H1 (cell line): ENCODE data around the gene TBCD. TPM values are rescaled to one million over a fixed set of nuclear protein-coding genes. Genes with fewer than 3 reads are reported as not detected.

ENCODE experiments used
- CTCF ChIA-PET: fragments of 300-600 bp; sonication (Branson Sonifier 250); formaldehyde crosslinking; loops from one replicate; lab custom pipeline; 2021; ENCODE audit not compliant: partially characterized antibody; lab: Charles Lee
- POLR2A ChIA-PET: fragments of 300-600 bp; sonication (Branson Sonifier 250); formaldehyde crosslinking; loops from one replicate; lab custom pipeline; 2021; ENCODE audit warnings: inconsistent platforms; ENCODE audit not compliant: partially characterized antibody; lab: Charles Lee
- DNase-seq, 2 experiments: peaks; one replicate each; pipeline versions ENCODE4 v3.0.0 to v3.0.0-alpha.2; 2010 to 2022; ENCODE audit warnings: low spot score in 2 of 2, low read depth in 1 of 2, mixed read lengths in 1 of 2
- FAIRE-seq: peaks from 2 replicates; lab custom pipeline; 2011; peaks lifted over from hg19 to GRCh38; lab: Jason Lieb, UNC
- H2AFZ ChIP-seq: 2 replicates; pipeline ENCODE4 v1.8.1; 2012; ENCODE audit warnings: low read length, inconsistent platforms
- H2AK5ac ChIP-seq: 2 replicates; pipeline ENCODE4 v1.6.1; 2013; ENCODE audit warnings: low read depth, low read length
- H2BK120ac ChIP-seq: replicated peaks from 2 replicates; pipeline ENCODE3; 2013; ENCODE audit warnings: low read depth, low read length, inconsistent platforms
- H2BK12ac ChIP-seq: 2 replicates; pipeline ENCODE4 v1.6.1; 2013; ENCODE audit warnings: low read depth, low read length
- H2BK15ac ChIP-seq: 2 replicates; pipeline ENCODE4 v1.6.1; 2013; ENCODE audit warnings: low read length
- H2BK20ac ChIP-seq: 2 replicates; pipeline ENCODE4 v1.6.1; 2013; ENCODE audit warnings: low read length
- H2BK5ac ChIP-seq: 2 replicates; pipeline ENCODE4 v1.6.1; 2013; ENCODE audit warnings: low read depth, low read length
- H3K14ac ChIP-seq: 2 replicates; pipeline ENCODE4 v1.6.1; 2013; ENCODE audit warnings: inconsistent platforms; ENCODE audit not compliant: insufficient read length
- H3K18ac ChIP-seq: 2 replicates; pipeline ENCODE4 v1.6.1; 2013; ENCODE audit warnings: low read length; ENCODE audit errors: extremely low read depth
- H3K23ac ChIP-seq: 2 replicates; pipeline ENCODE4 v1.6.1; 2013; ENCODE audit warnings: inconsistent platforms; ENCODE audit not compliant: insufficient read length
- H3K23me2 ChIP-seq: 2 replicates; pipeline ENCODE4 v1.6.1; 2013; ENCODE audit warnings: low read depth, low read length
- H3K27ac ChIP-seq: 2 replicates; pipeline ENCODE4 v1.6.1; 2011; ENCODE audit warnings: low read depth, low read length, inconsistent platforms
- H3K27me3 ChIP-seq, 4 experiments: replicated peaks in 1 of 4; 1 replicate in 1 of 4; 2 replicates in 3 of 4; pipeline versions ENCODE4 v1.6.1 to v1.8.1; 2011 to 2013; ENCODE audit warnings: low read length in 3 of 4, mild to moderate bottlenecking in 3 of 4, inconsistent platforms in 2 of 4, mixed read lengths in 2 of 4, moderate library complexity in 1 of 4; ENCODE audit not compliant: control insufficient read depth in 3 of 4, insufficient read depth in 3 of 4; ENCODE audit errors: extremely low read depth in 1 of 4
- H3K36me3 ChIP-seq, 4 experiments: 2 replicates each; pipeline versions ENCODE4 v1.6.1 to v1.8.1; 2011 to 2013; ENCODE audit warnings: mild to moderate bottlenecking in 4 of 4, low read length in 3 of 4, moderate library complexity in 2 of 4, control low read depth in 1 of 4, inconsistent platforms in 1 of 4; ENCODE audit not compliant: insufficient read depth in 4 of 4, control insufficient read depth in 2 of 4
- H3K4ac ChIP-seq: replicated peaks from 2 replicates; pipeline ENCODE3; 2013; ENCODE audit warnings: low read length, low read depth, mixed read lengths, inconsistent platforms; ENCODE audit not compliant: insufficient read length
- H3K4me1 ChIP-seq, 4 experiments: replicated peaks in 1 of 4; 1 replicate in 1 of 4; 2 replicates in 3 of 4; pipeline versions ENCODE4 v1.6.1 to v1.8.1; 2011 to 2013; ENCODE audit warnings: low read length in 3 of 4, inconsistent platforms in 2 of 4, mixed read lengths in 1 of 4; ENCODE audit not compliant: insufficient read depth in 4 of 4, control insufficient read depth in 3 of 4
- H3K4me2 ChIP-seq, 2 experiments: 2 replicates each; pipeline versions ENCODE4 v1.6.1 to v1.8.1; 2011 to 2013; ENCODE audit warnings: low read depth in 2 of 2, low read length in 2 of 2, control low read depth in 1 of 2, inconsistent platforms in 1 of 2, mild to moderate bottlenecking in 1 of 2; ENCODE audit not compliant: insufficient read depth in 1 of 2
- H3K4me3 ChIP-seq, 4 experiments: fragments of 200-600, 300-600 bp in 1 of 4; sonication (generic), shearing (Covaris generic), sonication (Bioruptor Twin) in 1 of 4; 2 replicates each; pipeline versions ENCODE4 v1.5.1 to v1.8.1; 2011 to 2016; ENCODE audit warnings: low read length in 4 of 4, low read depth in 3 of 4, control low read depth in 2 of 4, inconsistent platforms in 2 of 4, mild to moderate bottlenecking in 2 of 4, mixed read lengths in 1 of 4, moderate library complexity in 1 of 4; ENCODE audit not compliant: insufficient read depth in 2 of 4; ENCODE audit errors: extremely low read depth in 1 of 4
- H3K56ac ChIP-seq: replicated peaks from 2 replicates; pipeline ENCODE3; 2013; ENCODE audit warnings: low read depth, mild to moderate bottlenecking, mixed read lengths, low read length, inconsistent platforms; ENCODE audit not compliant: insufficient read length
- H3K79me1 ChIP-seq: 2 replicates; pipeline ENCODE4 v1.6.1; 2013; ENCODE audit warnings: low read depth, low read length, control low read depth
- H3K79me2 ChIP-seq, 2 experiments: 2 replicates each; pipeline versions ENCODE4 v1.6.1 to v1.8.1; 2012 to 2013; ENCODE audit warnings: low read length in 2 of 2, mild to moderate bottlenecking in 2 of 2, inconsistent platforms in 1 of 2; ENCODE audit not compliant: insufficient read depth in 2 of 2, control insufficient read depth in 1 of 2
- H3K9ac ChIP-seq, 4 experiments: replicated peaks in 1 of 4; 1 replicate in 1 of 4; 2 replicates in 3 of 4; pipeline versions ENCODE4 v1.6.1 to v1.8.1; 2011 to 2013; ENCODE audit warnings: low read depth in 3 of 4, low read length in 3 of 4, control low read depth in 2 of 4, mild to moderate bottlenecking in 2 of 4, moderate library complexity in 2 of 4, inconsistent platforms in 1 of 4; ENCODE audit errors: extremely low read depth in 1 of 4
- H3K9me3 ChIP-seq, 2 experiments: 2 replicates each; pipeline versions ENCODE4 v1.6.1 to v1.8.1; 2012 to 2013; ENCODE audit warnings: mild to moderate bottlenecking in 2 of 2, moderate library complexity in 2 of 2, control low read depth in 1 of 2, inconsistent platforms in 1 of 2, low read depth in 1 of 2, low read length in 1 of 2, mixed read lengths in 1 of 2; ENCODE audit not compliant: insufficient read depth in 2 of 2
- H4K20me1 ChIP-seq, 2 experiments: replicated peaks in 1 of 2; 2 replicates each; pipeline versions ENCODE3 to v1.8.1; 2011 to 2013; ENCODE audit warnings: inconsistent platforms in 2 of 2, low read length in 2 of 2, mild to moderate bottlenecking in 1 of 2; ENCODE audit not compliant: insufficient read depth in 2 of 2, control insufficient read depth in 1 of 2
- H4K5ac ChIP-seq: 2 replicates; pipeline ENCODE4 v1.6.1; 2013; ENCODE audit warnings: low read length, low read depth, mixed read lengths, inconsistent platforms; ENCODE audit not compliant: insufficient read length
- H4K8ac ChIP-seq: 2 replicates; pipeline ENCODE4 v1.8.0; 2013; ENCODE audit warnings: mild to moderate bottlenecking, moderate library complexity, low read length, inconsistent platforms; ENCODE audit not compliant: insufficient read depth; ENCODE audit errors: extremely low read depth
- H4K91ac ChIP-seq: replicated peaks from 2 replicates; pipeline ENCODE3; 2013; ENCODE audit warnings: low read length, mixed read lengths, inconsistent platforms; ENCODE audit not compliant: insufficient read length
- BACH1 ChIP-seq: IDR thresholded peaks from 2 replicates; pipeline ENCODE4 v1.6.1; 2012; ENCODE audit warnings: low read length, improper control_type of control experiment
- CTCF ChIP-seq, 3 experiments: IDR thresholded peaks; 1 replicate in 2 of 3; 2 replicates in 1 of 3; pipeline versions ENCODE4 v1.5.1 to v1.6.1; 2011; ENCODE audit warnings: low read length in 3 of 3, mild to moderate bottlenecking in 3 of 3, inconsistent platforms in 2 of 3, low read depth in 1 of 3, moderate library complexity in 1 of 3; ENCODE audit not compliant: insufficient read depth in 1 of 3; ENCODE audit errors: control extremely low read depth in 1 of 3
- EP300 ChIP-seq, 2 experiments: IDR thresholded peaks; 1 replicate in 1 of 2; 2 replicates in 1 of 2; pipeline ENCODE4 v1.6.1; 2011 to 2012; ENCODE audit warnings: low read depth in 2 of 2, low read length in 2 of 2, mild to moderate bottlenecking in 2 of 2, borderline replicate concordance in 1 of 2, inconsistent platforms in 1 of 2, moderate library complexity in 1 of 2
- NANOG ChIP-seq: IDR thresholded peaks from 2 replicates; pipeline ENCODE4 v1.6.1; 2011; ENCODE audit warnings: low read length, low read depth, mild to moderate bottlenecking, inconsistent platforms; ENCODE audit not compliant: insufficient read depth, poor library complexity, severe bottlenecking
- WGBS, 2 experiments: shearing (Covaris generic) in 1 of 2; methylation state at CpG; one replicate each; pipeline versions ENCODE4 v1.1.6 to v1.1.7; 2013 to 2015; ENCODE audit warnings: low lambda C conversion rate in 2 of 2, mixed read lengths in 2 of 2, inconsistent platforms in 1 of 2, low coverage in 1 of 2, missing lambda C conversion rate in 1 of 2; ENCODE audit not compliant: insufficient replicate concordance in 2 of 2, insufficient coverage in 1 of 2, insufficient read length in 1 of 2; ENCODE audit errors: extremely low coverage in 1 of 2, missing lambda C conversion rate in 1 of 2; 5-methylcytosine and 5-hydroxymethylcytosine counted together
- polyA plus RNA-seq, 7 experiments: library from polyadenylated mRNA; depleted of rRNA in 3 of 7; stranded (reverse) in 5 of 7; unstranded in 2 of 7; fragments of >200 nt in 5 of 7; fragments of 200-250 nt in 2 of 7; gene quantifications; 1 replicate in 5 of 7; 2 replicates in 1 of 7; 4 replicates in 1 of 7; pipeline versions ENCODE4 v1.2.1 to v1.2.3, GENCODE V29; 2011 to 2013; ENCODE audit warnings: missing spikeins in 2 of 7, mixed read lengths in 2 of 7
- total RNA-seq: library from RNA; stranded (reverse); fragmentation: NEBNext Ultra II Directional; extraction: Animal tissue kit (Norgen Biotek cat#: 25700); gene quantifications from 2 replicates; pipeline ENCODE4 v1.2.1, GENCODE V29; 2021

The TBCD gene
- total and polyA plus RNA-seq, 2 of the 8 experiments (the other 6 are each of a cell fraction or from before 2014, with no cell fraction given): 118 to 162 TPM

GRCh38 chr17:82967268-82968032, 215.6 kb downstream of the TBCD start:
- DNase-seq: no peak
- ChIA-PET POLR2A (no interaction called here), CTCF (no interaction called here)
- Histone ChIP-seq H3K23me2 (no peaks in the 10 kb centered on the region; the same call in 1 of the 2 replicates), H4K20me1 (no peaks in the 10 kb centered on the region), H4K5ac (no peak overlapping the region), H4K8ac (no peak overlapping the region), H3K27me3 (no peaks in the 10 kb centered on the region), H3K79me1 (no peaks in the 10 kb centered on the region), H4K91ac (no peak overlapping the region), H3K14ac (no peak overlapping the region), H3K36me3 (no peaks in the 10 kb centered on the region), H2BK15ac (no peak overlapping the region), H3K27ac (no peak overlapping the region), H2BK12ac (no peak overlapping the region), H3K4me3 (no peak overlapping the region), H3K9ac (no peak overlapping the region), H3K4me1 (peaks cover 0 to 3% (median 0%) of the 10 kb centered on the region in 4 experiments; a peak in 1 of 7 replicates), H3K56ac (no peak overlapping the region), H3K4ac (no peak overlapping the region), H2AFZ (no peak overlapping the region), H2BK20ac (no peak overlapping the region), H3K4me2 (no peak overlapping the region), H3K18ac (no peak overlapping the region), H2BK5ac (no peak overlapping the region), H2AK5ac (no peak overlapping the region), H3K9me3 (peaks cover 0 to 23% of the 10 kb centered on the region in 2 experiments; a peak in 3 of 4 replicates), H3K79me2 (no peaks in the 10 kb centered on the region), H2BK120ac (no peak overlapping the region), H3K23ac (no peak overlapping the region)
- no peak for TF ChIP-seq NANOG
- no peak for TF ChIP-seq EP300 (IDR thresholded peaks at IDR 0.05; ENCODE audit: borderline replicate concordance in 1 of 2, low read depth in 2 of 2, low read length in 2 of 2)
- TF ChIP-seq BACH1: no peak
- no peak for TF ChIP-seq CTCF (IDR thresholded peaks at IDR 0.05; ENCODE audit: control extremely low read depth in 1 of 3, insufficient read depth in 1 of 3, low read depth in 1 of 3, low read length in 3 of 3)
- FAIRE-seq: no peak
- 94% methylated on average over 18 of the region's 18 CpGs; no CpG with 5 or more reads in 1 of the 2 experiments for WGBS, 2 experiments
